ENCODE results near the gene FBLN2.

FBLN2 gene

GRCh38 chr3:13545952-13546454 is 2.9 kb upstream of the FBLN2 start:
- Histone ChIP-seq H3K9ac (ENCODE audit: low read length) (no peak overlapping the region), H3K9me3 (ENCODE audit: insufficient read depth, low read length) (no peaks in the 10 kb centered on the region; the same call in 1 of the 2 replicates), H2AFZ (ENCODE audit: low read depth, low read length) (no peak overlapping the region), H3K79me2 (ENCODE audit: low read length) (no peaks in the 10 kb centered on the region), H3K4me1 (ENCODE audit: low read length) (peaks cover 9% of the 10 kb centered on the region; the same call in 1 of the 2 replicates), H3K4me2 (ENCODE audit: low read length) (no peak overlapping the region), H3K4me3 (ENCODE audit: low read length) (no peak overlapping the region), H3K27ac (ENCODE audit: low read length) (no peak overlapping the region), H3K36me3 (replicated peaks; ENCODE audit: low read depth, low read length) (no peaks in the 10 kb centered on the region), H3K27me3 (ENCODE audit: low read depth, low read length) (peaks cover 12% of the 10 kb centered on the region; the same call in 1 of the 2 replicates), H4K20me1 (ENCODE audit: insufficient read depth, low read length) (no peaks in the 10 kb centered on the region)
- TF ChIP-seq EZH2phosphoT487 (IDR thresholded peaks at IDR 0.05; ENCODE audit: low read depth): no peak
- no peak for TF ChIP-seq CTCF (IDR thresholded peaks at IDR 0.05; ENCODE audit: low read depth, low read length)

GRCh38 chr3:13546667-13547171 is 2.2 kb upstream of the FBLN2 start:
- Histone ChIP-seq H3K9ac (ENCODE audit: low read length) (no peak overlapping the region), H3K27me3 (ENCODE audit: low read depth, low read length) (peaks cover 6% of the 10 kb centered on the region; the same call in 1 of the 2 replicates), H3K36me3 (replicated peaks; ENCODE audit: low read depth, low read length) (no peaks in the 10 kb centered on the region), H3K9me3 (ENCODE audit: insufficient read depth, low read length) (no peaks in the 10 kb centered on the region; the same call in 1 of the 2 replicates), H3K4me3 (ENCODE audit: low read length) (no peak overlapping the region), H2AFZ (ENCODE audit: low read depth, low read length) (no peak overlapping the region), H3K27ac (ENCODE audit: low read length) (no peak overlapping the region), H3K4me2 (ENCODE audit: low read length) (no peak overlapping the region), H3K79me2 (ENCODE audit: low read length) (no peaks in the 10 kb centered on the region), H3K4me1 (ENCODE audit: low read length) (peaks cover 9% of the 10 kb centered on the region; the same call in 1 of the 2 replicates), H4K20me1 (ENCODE audit: insufficient read depth, low read length) (no peaks in the 10 kb centered on the region)
- TF ChIP-seq EZH2phosphoT487 (IDR thresholded peaks at IDR 0.05; ENCODE audit: low read depth) (no peak), CTCF (IDR thresholded peaks at IDR 0.05; ENCODE audit: low read depth, low read length) (no peak)

GRCh38 chr3:13547591-13548371 is 1.1 kb upstream of the FBLN2 start:
- TF ChIP-seq EZH2phosphoT487 (IDR thresholded peaks at IDR 0.05; ENCODE audit: low read depth): no peak
- Histone ChIP-seq H3K27me3 (ENCODE audit: low read depth, low read length) (peaks cover 10% of the 10 kb centered on the region; the same call in 1 of the 2 replicates), H2AFZ (ENCODE audit: low read depth, low read length) (no peak overlapping the region), H3K36me3 (replicated peaks; ENCODE audit: low read depth, low read length) (no peaks in the 10 kb centered on the region), H3K27ac (ENCODE audit: low read length) (no peak overlapping the region), H4K20me1 (ENCODE audit: insufficient read depth, low read length) (no peaks in the 10 kb centered on the region), H3K9me3 (ENCODE audit: insufficient read depth, low read length) (no peaks in the 10 kb centered on the region), H3K4me3 (ENCODE audit: low read length) (no peak overlapping the region), H3K79me2 (ENCODE audit: low read length) (no peaks in the 10 kb centered on the region), H3K4me1 (ENCODE audit: low read length) (peaks cover 9% of the 10 kb centered on the region; the same call in 1 of the 2 replicates), H3K9ac (ENCODE audit: low read length) (no peak overlapping the region), H3K4me2 (ENCODE audit: low read length) (no peak overlapping the region)

GRCh38 chr3:13549623-13550422 is 898 bp downstream of the FBLN2 start:
- Histone ChIP-seq H3K79me2 (ENCODE audit: low read length) (no peaks in the 10 kb centered on the region), H3K4me3 (ENCODE audit: low read length) (no peak overlapping the region), H3K27ac (ENCODE audit: low read length) (no peak overlapping the region), H3K4me1 (ENCODE audit: low read length) (no peaks in the 10 kb centered on the region), H3K4me2 (ENCODE audit: low read length) (no peak overlapping the region), H3K36me3 (replicated peaks; ENCODE audit: low read depth, low read length) (no peaks in the 10 kb centered on the region), H3K9ac (ENCODE audit: low read length) (no peak overlapping the region), H3K9me3 (ENCODE audit: insufficient read depth, low read length) (no peaks in the 10 kb centered on the region), H3K27me3 (ENCODE audit: low read depth, low read length) (peaks cover 24% of the 10 kb centered on the region), H4K20me1 (ENCODE audit: insufficient read depth, low read length) (no peaks in the 10 kb centered on the region), H2AFZ (ENCODE audit: low read depth, low read length) (no peak overlapping the region)
- TF ChIP-seq EZH2phosphoT487 (IDR thresholded peaks at IDR 0.05; ENCODE audit: low read depth): no peak
